Purkinje cell (primary cell): ENCODE data around the gene FIG4. TPM values are rescaled to one million over a fixed set of nuclear protein-coding genes. Genes with fewer than 3 reads are reported as not detected.

ENCODE experiments used
- polyA plus RNA-seq: library from polyadenylated mRNA; unstranded; fragments of >200 nt; fragmentation: Nextera tagmentation; gene quantifications from 2 replicates; pipeline ENCODE4 v1.2.1, GENCODE V29; 2014

Gene FIG4
- polyA plus RNA-seq: 35.2 and 40.5 TPM in 2 replicates

DNA sequence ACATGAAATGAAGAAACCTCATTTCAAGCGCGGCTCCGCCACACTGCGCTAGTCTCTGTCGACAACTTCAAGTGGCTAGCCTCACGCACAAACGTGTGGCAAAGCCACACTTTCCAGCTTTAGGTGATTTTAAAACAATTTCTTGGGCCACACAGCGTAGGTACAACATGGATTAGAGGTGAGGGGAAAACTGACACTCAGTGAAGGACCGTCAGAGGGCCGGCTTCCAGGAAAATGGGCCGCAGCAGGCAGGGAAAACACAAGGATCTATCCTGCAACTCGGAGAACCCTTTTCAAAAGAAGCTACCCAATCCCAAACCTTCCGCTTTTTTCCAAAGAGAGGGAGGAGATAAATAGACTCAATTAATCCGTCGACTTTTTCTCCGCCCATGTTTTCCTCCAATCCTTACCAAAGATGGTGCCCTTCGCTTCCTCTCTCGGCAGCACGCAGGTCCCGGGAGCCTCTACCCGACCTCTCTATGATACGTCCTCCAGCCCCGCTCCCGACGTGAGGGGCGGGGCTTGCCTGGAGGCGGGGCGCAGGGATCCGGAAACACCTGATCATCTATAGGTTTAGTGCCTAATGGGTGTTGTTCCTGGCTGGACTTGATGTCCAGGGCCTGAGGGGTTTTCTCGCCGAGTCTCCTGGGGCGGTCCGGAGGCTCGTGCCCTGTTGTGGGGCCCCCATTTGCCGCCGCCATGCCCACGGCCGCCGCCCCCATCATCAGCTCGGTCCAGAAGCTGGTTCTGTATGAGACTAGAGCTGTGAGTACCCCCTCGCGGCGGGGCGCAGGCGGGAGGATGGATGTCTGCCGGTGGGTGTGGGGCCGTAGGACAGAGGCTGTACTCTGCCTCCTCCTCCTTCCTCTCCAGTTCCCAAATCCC lies at the start of gene FIG4, which contains the start of gene AK9:
Gene FIG4 (plus strand): TSS at position 560 of the 885 bp plus-strand sequence. CDS start 140 bp downstream, at position 700.
Gene AK9 (minus strand): TSS at position 466 of the 885 bp plus-strand sequence. CDS start 15,457 bp downstream, outside the sequence.

Other genes starting within 250 kb of the FIG4 start
- gene MICAL1, start 235.5 kb upstream of the FIG4 start, polyA plus RNA-seq: 0.23 and 1.7 TPM in 2 replicates
- 1.2 and 2.9 TPM in 2 replicates for gene ZBTB24, start 208.1 kb upstream of the FIG4 start, polyA plus RNA-seq
- 11.2 and 25.7 TPM in 2 replicates for gene AK9, start 94 bp upstream of the FIG4 start, polyA plus RNA-seq